ENCODE data around the gene ASB6.
"Not testable (repeated sequence)": the region's sequence is repeated elsewhere in the genome, so short reads cannot be mapped to it uniquely, and the experiment has no call there.

Gene ASB6

DNA sequence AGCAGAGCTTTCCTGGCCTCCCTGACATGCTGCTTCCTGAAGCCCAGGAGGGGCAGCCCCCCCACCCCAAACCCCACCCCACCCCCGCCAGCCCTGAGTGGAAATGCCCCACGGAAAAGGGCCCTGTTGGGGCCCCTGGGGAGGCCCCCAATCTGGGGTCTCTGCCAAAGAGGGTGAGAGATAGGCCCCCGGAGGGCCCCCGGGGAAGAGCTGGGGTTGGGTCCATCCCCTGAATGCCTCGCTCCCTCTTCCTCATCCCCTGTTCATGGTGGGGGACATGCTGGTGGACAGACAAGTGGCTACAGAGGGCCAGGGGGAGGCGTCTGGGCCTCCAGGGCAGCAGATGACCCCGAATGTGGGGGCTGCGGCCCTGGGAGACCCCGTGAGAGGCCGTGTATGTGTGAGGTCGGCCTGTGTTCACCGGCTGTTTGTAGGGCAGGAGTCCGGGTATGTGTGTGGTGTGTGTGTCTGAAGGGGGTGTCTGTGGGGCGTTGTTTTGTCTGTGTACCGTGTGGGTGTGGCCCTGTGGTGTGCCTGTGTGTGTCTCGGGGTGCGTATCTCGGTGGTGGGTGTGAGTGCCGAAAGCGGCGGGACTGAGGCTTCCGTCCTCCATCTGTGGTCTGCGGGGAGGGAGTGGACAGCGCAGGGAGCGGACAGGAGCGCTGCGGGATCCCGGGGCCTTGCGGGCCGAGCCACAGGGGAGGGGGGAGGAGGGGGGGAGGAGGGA is 32.3 kb downstream of the ASB6 start:
- in situ Hi-C loops (cut with MboI; ENCODE audit: low sequenced_read_pairs) = no loop called here

DNA sequence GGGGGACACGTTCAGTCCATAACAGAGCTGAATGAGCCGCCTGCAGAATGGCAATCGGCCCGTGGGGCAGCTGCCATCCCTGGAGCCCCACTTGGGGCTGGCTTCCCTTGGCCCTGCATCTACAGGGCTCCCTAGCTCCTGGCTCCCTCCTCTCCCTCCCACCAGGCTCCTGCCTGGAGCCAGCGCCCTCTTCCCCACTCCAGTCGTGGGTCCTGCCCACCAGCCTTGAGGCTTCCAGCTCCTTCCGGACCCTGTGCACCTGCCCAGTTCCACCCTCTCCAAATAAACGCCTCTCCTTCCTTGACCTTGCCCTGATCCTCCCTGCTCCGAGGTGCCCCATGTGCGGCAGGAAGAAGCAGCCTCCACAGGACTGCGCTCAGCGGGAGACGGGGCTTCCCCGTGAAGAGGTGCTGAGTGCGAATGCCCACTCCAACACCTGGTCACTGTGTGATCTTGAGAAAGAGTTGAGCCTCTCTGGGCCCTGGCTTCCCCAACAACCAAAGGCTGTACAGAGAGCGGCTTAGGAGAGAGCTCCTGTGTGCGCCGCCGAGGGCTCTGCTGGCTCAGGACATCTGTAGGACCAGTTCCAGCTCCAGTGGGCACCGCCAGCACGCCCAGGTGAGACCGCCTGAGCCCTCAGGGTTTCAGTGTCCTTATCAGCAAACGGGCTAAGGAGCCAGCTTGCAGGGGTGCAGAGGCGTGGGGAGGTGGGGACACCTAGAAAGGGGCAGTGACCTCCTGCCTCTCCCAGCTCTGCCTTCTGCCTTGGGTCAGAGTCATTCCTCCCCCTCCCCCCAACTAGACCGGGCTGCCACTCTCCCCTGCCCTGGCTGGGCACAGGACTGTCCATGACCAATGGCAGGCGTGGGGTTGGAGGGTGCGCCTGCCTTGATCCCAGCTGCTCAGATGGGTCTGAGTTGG is 33.1 kb downstream of the ASB6 start:
- in situ Hi-C loops (cut with MboI; ENCODE audit: low sequenced_read_pairs) = no loop called here

- in situ Hi-C loops (cut with MboI; ENCODE audit: low sequenced_read_pairs) = no loop called here
Observed at GRCh38 chr9:129607027-129607387, 34.9 kb downstream of the ASB6 start.

GRCh38 chr9:129606161-129607026 is 35.6 kb downstream of the ASB6 start:
- in situ Hi-C loops (cut with MboI; ENCODE audit: low sequenced_read_pairs) = no loop called here

GRCh38 chr9:129604766-129605163 is 37.2 kb downstream of the ASB6 start:
- in situ Hi-C loops (cut with MboI; ENCODE audit: low sequenced_read_pairs) = no loop called here

GRCh38 chr9:129604056-129604765 is 37.7 kb downstream of the ASB6 start:
- in situ Hi-C loops (cut with MboI; ENCODE audit: low sequenced_read_pairs) = no loop called here

GRCh38 chr9:129602598-129603415 is 39.1 kb downstream of the ASB6 start:
- in situ Hi-C loops (cut with MboI; ENCODE audit: low sequenced_read_pairs) = no loop called here

DNA sequence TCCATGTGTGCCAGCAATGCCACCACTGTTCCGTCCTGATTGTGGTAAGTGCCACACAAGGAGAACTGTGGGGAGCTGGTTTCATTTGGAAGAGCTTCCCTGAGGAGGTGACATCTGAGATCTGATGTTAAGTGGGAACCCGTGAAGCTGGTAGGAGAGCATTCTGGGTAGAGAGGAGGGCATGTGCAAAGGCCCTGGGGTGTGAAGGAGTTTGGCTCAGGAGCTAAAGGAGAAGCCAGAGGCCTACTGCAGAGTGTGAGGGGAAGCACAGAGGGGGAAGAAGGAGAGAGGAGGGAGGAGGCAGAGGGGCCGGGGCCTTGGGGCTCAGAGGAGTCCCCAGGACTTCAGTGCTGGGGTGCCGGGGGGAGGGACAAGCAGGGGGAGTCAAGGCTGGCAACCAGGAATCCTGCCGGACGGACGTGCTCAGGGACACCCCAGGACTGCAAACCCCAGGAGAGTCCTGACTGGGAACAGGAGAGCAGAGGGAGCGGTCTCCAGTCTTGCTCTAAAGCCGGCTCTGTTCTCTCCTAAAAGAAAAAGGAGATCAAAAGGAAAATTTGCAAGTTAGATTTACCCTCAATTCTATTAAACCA is 40.8 kb downstream of the ASB6 start:
- in situ Hi-C loops (cut with MboI; ENCODE audit: low sequenced_read_pairs) = no loop called here

DNA sequence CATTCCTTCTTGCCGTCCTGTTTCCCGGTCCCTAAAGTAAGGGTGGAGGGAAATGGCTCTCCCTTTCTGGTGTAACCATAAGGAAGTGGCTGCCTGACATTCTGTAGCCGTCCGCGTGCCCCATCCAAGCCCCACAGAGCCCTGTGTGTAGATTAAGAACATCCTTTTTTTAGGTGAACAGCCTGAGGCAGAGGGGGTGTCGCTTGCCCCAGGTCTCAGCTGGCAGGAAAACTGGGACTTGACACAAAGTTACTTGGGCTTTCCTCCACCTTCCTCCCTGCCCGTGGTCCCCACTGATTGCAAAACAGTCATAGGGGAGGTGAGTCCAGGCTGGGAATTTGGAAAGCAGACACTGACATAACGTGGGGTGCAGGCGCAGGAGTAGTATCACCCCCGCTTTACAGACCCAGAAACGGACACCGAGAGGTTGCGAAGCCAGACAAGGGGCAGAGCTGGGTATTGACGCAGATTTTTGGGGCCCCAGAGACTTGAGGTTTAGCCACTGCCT is 43.8 kb downstream of the ASB6 start:
- in situ Hi-C loops (cut with MboI; ENCODE audit: low sequenced_read_pairs) = no loop called here

GRCh38 chr9:129597355-129598088 is 44.4 kb downstream of the ASB6 start:
- in situ Hi-C loops (cut with MboI; ENCODE audit: low sequenced_read_pairs) = no loop called here

DNA sequence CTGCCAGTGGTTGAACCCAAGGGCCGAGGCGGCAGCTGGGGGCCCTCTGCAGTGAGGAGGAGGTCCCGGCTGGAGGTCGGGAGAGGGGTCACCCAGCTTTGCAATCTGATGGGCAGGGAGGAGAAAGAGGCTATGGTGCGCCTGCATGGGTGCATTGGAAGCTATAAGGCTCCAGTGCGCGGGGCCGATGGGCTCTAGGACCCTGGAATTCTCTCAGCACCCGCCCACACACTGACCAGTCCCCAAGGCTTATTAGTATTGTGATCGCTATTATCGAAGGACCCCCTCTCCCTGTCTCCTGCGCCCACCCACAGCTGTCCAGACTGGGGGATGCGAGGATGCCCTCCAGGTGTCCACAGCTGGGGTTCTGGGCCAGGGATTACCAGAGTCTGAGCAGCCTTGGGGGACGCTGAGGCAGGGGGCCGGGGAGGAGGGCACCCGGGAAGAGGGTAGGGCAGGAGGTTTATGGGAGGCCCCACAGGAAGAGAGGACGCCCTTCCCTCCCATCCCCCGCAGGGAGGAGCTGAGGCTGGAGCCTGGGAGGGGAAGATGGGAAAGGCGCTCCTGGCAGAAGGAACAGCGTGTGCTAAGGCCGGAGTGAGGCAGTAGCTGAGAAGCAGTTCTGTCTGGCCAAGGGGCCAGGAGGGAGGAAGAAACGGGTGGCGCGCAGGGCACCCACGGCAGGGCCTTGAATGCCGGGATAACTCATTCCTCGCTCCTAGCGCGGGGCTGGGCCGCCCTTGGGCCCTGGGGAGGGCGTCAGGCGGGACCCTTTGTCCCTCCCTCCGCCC is 45.2 kb downstream of the ASB6 start:
- in situ Hi-C loops (cut with MboI; ENCODE audit: low sequenced_read_pairs) = no loop called here

GRCh38 chr9:129595903-129596540 is 45.9 kb downstream of the ASB6 start:
- in situ Hi-C loops (cut with MboI; ENCODE audit: low sequenced_read_pairs) = no loop called here

- in situ Hi-C loops (cut with MboI; ENCODE audit: low sequenced_read_pairs) = no loop called here
Observed at GRCh38 chr9:129595311-129595741, 46.6 kb downstream of the ASB6 start.

GRCh38 chr9:129594632-129595031 is 47.3 kb downstream of the ASB6 start:
- in situ Hi-C loops (cut with MboI; ENCODE audit: low sequenced_read_pairs) = no loop called here

DNA sequence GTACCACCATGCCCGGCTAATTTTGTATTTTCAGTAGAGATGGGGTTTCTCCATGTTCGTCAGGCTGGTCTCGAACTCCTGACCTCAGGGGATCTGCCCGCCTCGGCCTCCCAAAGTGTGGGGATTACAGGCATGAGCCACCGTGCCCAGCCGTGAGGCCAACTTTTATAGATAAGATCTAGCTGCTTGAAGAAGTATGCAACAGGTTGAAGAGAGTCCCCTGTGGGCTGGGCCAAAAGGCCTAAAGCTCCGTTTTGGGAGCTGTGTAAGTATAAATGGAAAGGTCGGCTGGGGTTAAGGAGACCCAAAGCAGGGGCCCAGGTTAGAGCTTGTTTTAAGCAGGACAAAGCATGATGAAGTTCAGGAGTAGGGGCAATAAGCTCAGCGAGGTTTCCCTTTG is 49.2 kb downstream of the ASB6 start:
- in situ Hi-C loops (cut with MboI; ENCODE audit: low sequenced_read_pairs) = not testable (repeated sequence)

GRCh38 chr9:129591916-129592315 is 50.0 kb downstream of the ASB6 start:
- in situ Hi-C loops (cut with MboI; ENCODE audit: low sequenced_read_pairs) = no loop called here

DNA sequence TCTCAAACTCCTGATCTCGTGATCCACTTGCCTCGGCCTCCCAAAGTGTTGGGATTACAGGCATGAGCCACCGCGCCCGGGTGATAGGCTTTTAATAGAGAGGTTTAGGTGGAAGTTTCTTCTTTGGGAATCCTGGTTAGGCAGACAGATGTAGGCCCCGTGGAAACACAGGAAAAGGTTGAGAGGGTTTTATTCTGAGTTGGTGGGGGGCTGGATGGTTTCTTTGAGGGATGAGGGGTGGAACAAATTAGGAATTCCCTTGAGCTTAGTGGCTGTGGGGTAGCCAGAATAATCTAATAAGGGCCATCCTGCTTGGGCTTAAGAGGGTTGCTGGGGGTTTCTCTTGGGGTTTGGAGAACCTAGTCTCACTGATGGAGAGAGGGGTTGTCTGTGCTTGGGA is 51.5 kb downstream of the ASB6 start:
- in situ Hi-C loops (cut with MboI; ENCODE audit: low sequenced_read_pairs) = no loop called here
